Measurements from ENCODE around the gene BACH2.

Gene BACH2

GRCh38 chr6:90087106-90087833 lies 209.4 kb downstream of the BACH2 start:
- no peaks in the 10 kb centered on the region for H3K27me3 ChIP-seq (ENCODE audit: control insufficient read depth, insufficient read depth, low read length)
- no peaks in the 10 kb centered on the region for H3K9me3 ChIP-seq (ENCODE audit: control insufficient read depth, low read length)
- no peak overlapping the region for H3K4me3 ChIP-seq (ENCODE audit: low read depth, low read length)
- no peak for TF ChIP-seq CTCF (IDR thresholded peaks at IDR 0.05)
- H3K27ac ChIP-seq, result no peak overlapping the region
- no peak overlapping the region for H2AFZ ChIP-seq
- no peak overlapping the region for H3K4me2 ChIP-seq (ENCODE audit: low read length)
- H3K79me2 ChIP-seq, result no peaks in the 10 kb centered on the region
- no peaks in the 10 kb centered on the region for H3K36me3 ChIP-seq (ENCODE audit: control insufficient read depth, insufficient read depth, low read length)
- H3K9ac ChIP-seq, result no peak overlapping the region
- H3K4me1 ChIP-seq, result peaks cover 3% of the 10 kb centered on the region

GRCh38 chr6:90086517-90086916 lies 210.1 kb downstream of the BACH2 start:
- no peak for TF ChIP-seq CTCF (IDR thresholded peaks at IDR 0.05)
- H3K27me3 ChIP-seq (ENCODE audit: control insufficient read depth, insufficient read depth, low read length), result no peaks in the 10 kb centered on the region
- H3K79me2 ChIP-seq, result no peaks in the 10 kb centered on the region
- H3K36me3 ChIP-seq (ENCODE audit: control insufficient read depth, insufficient read depth, low read length), result no peaks in the 10 kb centered on the region
- peaks cover 3% of the 10 kb centered on the region for H3K4me1 ChIP-seq
- no peak overlapping the region for H3K4me3 ChIP-seq (ENCODE audit: low read depth, low read length)
- no peak overlapping the region for H3K9ac ChIP-seq
- no peak overlapping the region for H3K4me2 ChIP-seq (ENCODE audit: low read length)
- H2AFZ ChIP-seq, result no peak overlapping the region
- no peak overlapping the region for H3K27ac ChIP-seq
- H3K9me3 ChIP-seq (ENCODE audit: control insufficient read depth, low read length), result no peaks in the 10 kb centered on the region

- no peaks in the 10 kb centered on the region for H3K9me3 ChIP-seq (ENCODE audit: control insufficient read depth, low read length)
- H3K79me2 ChIP-seq, result no peaks in the 10 kb centered on the region
- H3K4me2 ChIP-seq (ENCODE audit: low read length), result no peak overlapping the region
- no peak overlapping the region for H2AFZ ChIP-seq
- H3K27me3 ChIP-seq (ENCODE audit: control insufficient read depth, insufficient read depth, low read length), result no peaks in the 10 kb centered on the region
- H3K36me3 ChIP-seq (ENCODE audit: control insufficient read depth, insufficient read depth, low read length), result no peaks in the 10 kb centered on the region
- no peak overlapping the region for H3K27ac ChIP-seq
- TF ChIP-seq CTCF (IDR thresholded peaks at IDR 0.05), result no peak
- H3K4me3 ChIP-seq (ENCODE audit: low read depth, low read length), result no peak overlapping the region
- H3K4me1 ChIP-seq, result no peaks in the 10 kb centered on the region
- H3K9ac ChIP-seq, result no peak overlapping the region
Measured at GRCh38 chr6:90083891-90084290, 212.8 kb downstream of the BACH2 start.

GRCh38 chr6:90082847-90083246 lies 213.8 kb downstream of the BACH2 start:
- Histone ChIP-seq H3K27me3 (ENCODE audit: control insufficient read depth, insufficient read depth, low read length) (no peaks in the 10 kb centered on the region), H3K4me1 (no peaks in the 10 kb centered on the region), H3K79me2 (no peaks in the 10 kb centered on the region), H3K36me3 (ENCODE audit: control insufficient read depth, insufficient read depth, low read length) (no peaks in the 10 kb centered on the region), H3K4me3 (ENCODE audit: low read depth, low read length) (no peak overlapping the region), H3K27ac (no peak overlapping the region), H3K9me3 (ENCODE audit: control insufficient read depth, low read length) (no peaks in the 10 kb centered on the region), H3K4me2 (ENCODE audit: low read length) (no peak overlapping the region), H2AFZ (no peak overlapping the region), H3K9ac (no peak overlapping the region)
- TF ChIP-seq CTCF (IDR thresholded peaks at IDR 0.05), result no peak

GRCh38 chr6:90080876-90081481 lies 215.7 kb downstream of the BACH2 start:
- H3K27me3 ChIP-seq (ENCODE audit: control insufficient read depth, insufficient read depth, low read length), result no peaks in the 10 kb centered on the region
- H3K4me3 ChIP-seq (ENCODE audit: low read depth, low read length), result no peak overlapping the region
- H3K36me3 ChIP-seq (ENCODE audit: control insufficient read depth, insufficient read depth, low read length), result no peaks in the 10 kb centered on the region
- H2AFZ ChIP-seq, result no peak overlapping the region
- H3K27ac ChIP-seq, result no peak overlapping the region
- no peaks in the 10 kb centered on the region for H3K9me3 ChIP-seq (ENCODE audit: control insufficient read depth, low read length)
- no peak for TF ChIP-seq CTCF (IDR thresholded peaks at IDR 0.05)
- H3K79me2 ChIP-seq, result no peaks in the 10 kb centered on the region
- H3K9ac ChIP-seq, result no peak overlapping the region
- H3K4me2 ChIP-seq (ENCODE audit: low read length), result no peak overlapping the region
- H3K4me1 ChIP-seq, result no peaks in the 10 kb centered on the region

All from parathyroid adenoma (tissue), 2 donors.